Endothelial cell of umbilical vein (primary cell): Measurements from ENCODE around the gene NOB1. TPM values are rescaled to one million over a fixed set of nuclear protein-coding genes. Genes with fewer than 3 reads are reported as not detected.

Source experiments
- BruUV-seq: library from RNA; stranded (reverse); fragments of 400-500 nt; replicated peaks from 2 replicates; lab custom pipeline; 2021; lab: Mats Ljungman, UMichigan
- CTCF ChIA-PET: fragments of 300-600, 350-600 bp; sonication (Branson Sonifier 250); formaldehyde crosslinking; loops from one replicate; lab custom pipeline; 2021; ENCODE audit warnings: antibody characterized with exemption, inconsistent platforms; lab: Charles Lee
- POLR2A ChIA-PET: fragments of 300-600, 350-600 bp; sonication (Branson Sonifier 250); formaldehyde crosslinking; loops from one replicate; lab custom pipeline; 2021; ENCODE audit warnings: antibody characterized with exemption, inconsistent platforms; lab: Charles Lee
- DNase-seq: peaks from one replicate; pipeline ENCODE4 v3.0.0-alpha.2; 2011; ENCODE audit warnings: low read depth, low spot score
- FAIRE-seq: peaks from 2 replicates; lab custom pipeline; 2011; peaks lifted over from hg19 to GRCh38; lab: Jason Lieb, UNC
- H2AFZ ChIP-seq: 2 replicates; pipeline ENCODE4 v1.6.0; 2012; ENCODE audit warnings: low read depth, low read length, control low read depth, inconsistent platforms
- H3K27ac ChIP-seq: 2 replicates; pipeline ENCODE4 v1.5.1; 2011; ENCODE audit warnings: low read depth, mild to moderate bottlenecking, control low read depth, low read length, moderate library complexity; ENCODE audit not compliant: insufficient read depth
- H3K27me3 ChIP-seq, 2 experiments: 2 replicates each; pipeline versions ENCODE4 v1.6.0 to v1.6.1; 2011; ENCODE audit warnings: low read length in 2 of 2, mixed read lengths in 1 of 2; ENCODE audit not compliant: control insufficient read depth in 2 of 2, insufficient read depth in 2 of 2
- H3K36me3 ChIP-seq, 2 experiments: 2 replicates in 1 of 2; 3 replicates in 1 of 2; pipeline ENCODE4 v1.5.1; 2011; ENCODE audit warnings: low read length in 2 of 2, mild to moderate bottlenecking in 1 of 2, moderate library complexity in 1 of 2; ENCODE audit not compliant: control insufficient read depth in 2 of 2, insufficient read depth in 2 of 2; ENCODE audit errors: extremely low read depth in 1 of 2
- H3K4me1 ChIP-seq: 3 replicates; pipeline ENCODE4 v1.5.1; 2011; ENCODE audit warnings: mild to moderate bottlenecking, low read length; ENCODE audit not compliant: control insufficient read depth, insufficient read depth; ENCODE audit errors: extremely low read depth
- H3K4me2 ChIP-seq: 2 replicates; pipeline ENCODE4 v1.6.1; 2011; ENCODE audit warnings: low read length, control low read depth, mixed read lengths; ENCODE audit not compliant: insufficient read depth
- H3K4me3 ChIP-seq, 3 experiments: fragments of 200-600 bp in 1 of 3; sonication (generic), shearing (Covaris generic) in 1 of 3; replicated peaks in 1 of 3; 2 replicates each; pipeline ENCODE4 v1.5.1; 2011 to 2016; ENCODE audit warnings: control low read depth in 3 of 3, low read length in 3 of 3, mild to moderate bottlenecking in 2 of 3, inconsistent platforms in 1 of 3, low read depth in 1 of 3, moderate library complexity in 1 of 3; ENCODE audit not compliant: insufficient read depth in 1 of 3
- H3K79me2 ChIP-seq: 2 replicates; pipeline ENCODE4 v1.6.0; 2012; ENCODE audit warnings: low read length, inconsistent platforms; ENCODE audit not compliant: control insufficient read depth, insufficient read depth
- H3K9ac ChIP-seq: replicated peaks from 2 replicates; pipeline ENCODE3; 2011; ENCODE audit warnings: low read length, control low read depth; ENCODE audit not compliant: insufficient read depth; ENCODE audit errors: extremely low read depth
- H3K9me1 ChIP-seq: replicated peaks from 3 replicates; pipeline ENCODE4 v1.6.0; 2011; ENCODE audit warnings: mild to moderate bottlenecking, low read length; ENCODE audit not compliant: control insufficient read depth, insufficient read depth; ENCODE audit errors: extremely low read depth
- H3K9me3 ChIP-seq: replicated peaks from 2 replicates; pipeline ENCODE4 v1.5.1; 2012; ENCODE audit warnings: low read length, inconsistent platforms; ENCODE audit not compliant: control insufficient read depth, insufficient read depth
- H4K20me1 ChIP-seq: replicated peaks from 2 replicates; pipeline ENCODE3; 2011; ENCODE audit warnings: mild to moderate bottlenecking, low read length; ENCODE audit not compliant: control insufficient read depth, insufficient read depth; ENCODE audit errors: extremely low read depth
- EZH2 ChIP-seq: IDR thresholded peaks from 2 replicates; pipeline ENCODE4 v1.6.1; 2012; ENCODE audit warnings: borderline replicate concordance, low read depth, mild to moderate bottlenecking, moderate library complexity, low read length, inconsistent platforms; ENCODE audit not compliant: severe bottlenecking
- FOS ChIP-seq: IDR thresholded peaks from 2 replicates; pipeline ENCODE4 v1.6.1; 2011; ENCODE audit warnings: mild to moderate bottlenecking, low read length, moderate library complexity, borderline replicate concordance; ENCODE audit not compliant: insufficient read depth
- GATA2 ChIP-seq: IDR thresholded peaks from 2 replicates; pipeline ENCODE4 v1.7.0; 2011; ENCODE audit warnings: low read depth, mild to moderate bottlenecking, moderate library complexity, mixed read lengths, low read length; ENCODE audit not compliant: insufficient read length, insufficient read depth
- JUN ChIP-seq: IDR thresholded peaks from 2 replicates; pipeline ENCODE4 v1.6.1; 2011; ENCODE audit warnings: borderline replicate concordance, low read depth; ENCODE audit not compliant: insufficient read length, insufficient read depth
- MYC ChIP-seq: IDR thresholded peaks from one replicate; pipeline ENCODE4 v1.6.1; 2011; ENCODE audit warnings: mild to moderate bottlenecking, low read depth, low read length
- POLR2A ChIP-seq: IDR thresholded peaks from 2 replicates; pipeline ENCODE4 v1.6.1; 2012; ENCODE audit warnings: low read depth, mild to moderate bottlenecking, control low read depth, low read length
- POLR2AphosphoS5 ChIP-seq: IDR thresholded peaks from 2 replicates; pipeline ENCODE4 v1.6.1; 2012; ENCODE audit warnings: low read depth, mild to moderate bottlenecking, control low read depth, low read length, moderate library complexity; ENCODE audit not compliant: insufficient read depth
- dilution Hi-C: fragments of 300-500 bp; cut with MboI; formaldehyde crosslinking; loops from one replicate; pipeline ENCODE4 v1.15.0; 2019; ENCODE audit warnings: low sequenced_read_pairs; ENCODE audit not compliant: extremely low pct_ligation_motif_present
- intact Hi-C: fragments of 100-400 bp; cut with micrococcal nuclease; formaldehyde crosslinking; loops from one replicate; pipeline ENCODE4 v1.10.0; 2022
- polyA plus RNA-seq, 4 experiments: library from polyadenylated mRNA; depleted of rRNA in 3 of 4; stranded (reverse) in 3 of 4; unstranded in 1 of 4; fragments of >200 nt; gene quantifications; 2 replicates each; pipeline versions ENCODE4 v1.2.1 to v1.2.3, GENCODE V29; 2011 to 2012; ENCODE audit warnings: missing spikeins in 1 of 4
- small RNA-seq: library from RNA; depleted of rRNA; stranded (forward); fragments of <200 nt; gene quantifications from one replicate; pipeline ENCODE3, GENCODE V24; 2012; ENCODE audit warnings: low replicate concordance, low read depth; ENCODE audit not compliant: insufficient read depth, insufficient read length
- total RNA-seq: library from RNA; stranded (reverse); gene quantifications from 2 replicates; pipeline ENCODE4 v1.2.3, GENCODE V29; 2021
- TF ChIP-seq, protein P1 (sequence below), 2 donors: IDR thresholded peaks; 1 replicate in 1 of 2; 2 replicates in 1 of 2; pipeline ENCODE4 v1.5.1; 2011; ENCODE audit warnings: low read length in 2 of 2, mild to moderate bottlenecking in 2 of 2, moderate library complexity in 2 of 2, control low read depth in 1 of 2, inconsistent platforms in 1 of 2, low read depth in 1 of 2; ENCODE audit not compliant: insufficient read depth in 1 of 2; ENCODE audit errors: extremely low read depth in 1 of 2
- TF ChIP-seq, protein P2 (sequence below): IDR thresholded peaks from 2 replicates; pipeline ENCODE4 v1.6.1; 2011; ENCODE audit not compliant: insufficient read depth, insufficient read length

NOB1 gene
- total and polyA plus RNA-seq, 2 donors (not counting 3 experiments of a cell fraction or from before 2014, with no cell fraction given): 65.4 to 66.5 TPM

- dilution Hi-C loops: no loop called here
Measured at GRCh38 chr16:69691980-69692911, 62.5 kb downstream of the NOB1 start.

More at GRCh38 chr16:69691980-69692911, 62.5 kb downstream of the NOB1 start:
- Histone ChIP-seq H3K4me1 (no peaks in the 10 kb centered on the region), H4K20me1 (no peaks in the 10 kb centered on the region), H3K9ac (no peak overlapping the region), H3K4me2 (no peak overlapping the region), H3K27me3 (no peaks in the 10 kb centered on the region), H3K9me3 (no peaks in the 10 kb centered on the region), H3K4me3 (no peak overlapping the region), H3K27ac (no peak overlapping the region), H3K9me1 (no peaks in the 10 kb centered on the region), H3K36me3 (peaks cover 27 to 29% of the 10 kb centered on the region in 2 experiments), H2AFZ (no peak overlapping the region), H3K79me2 (no peaks in the 10 kb centered on the region)
- TF ChIP-seq, protein P1, sequence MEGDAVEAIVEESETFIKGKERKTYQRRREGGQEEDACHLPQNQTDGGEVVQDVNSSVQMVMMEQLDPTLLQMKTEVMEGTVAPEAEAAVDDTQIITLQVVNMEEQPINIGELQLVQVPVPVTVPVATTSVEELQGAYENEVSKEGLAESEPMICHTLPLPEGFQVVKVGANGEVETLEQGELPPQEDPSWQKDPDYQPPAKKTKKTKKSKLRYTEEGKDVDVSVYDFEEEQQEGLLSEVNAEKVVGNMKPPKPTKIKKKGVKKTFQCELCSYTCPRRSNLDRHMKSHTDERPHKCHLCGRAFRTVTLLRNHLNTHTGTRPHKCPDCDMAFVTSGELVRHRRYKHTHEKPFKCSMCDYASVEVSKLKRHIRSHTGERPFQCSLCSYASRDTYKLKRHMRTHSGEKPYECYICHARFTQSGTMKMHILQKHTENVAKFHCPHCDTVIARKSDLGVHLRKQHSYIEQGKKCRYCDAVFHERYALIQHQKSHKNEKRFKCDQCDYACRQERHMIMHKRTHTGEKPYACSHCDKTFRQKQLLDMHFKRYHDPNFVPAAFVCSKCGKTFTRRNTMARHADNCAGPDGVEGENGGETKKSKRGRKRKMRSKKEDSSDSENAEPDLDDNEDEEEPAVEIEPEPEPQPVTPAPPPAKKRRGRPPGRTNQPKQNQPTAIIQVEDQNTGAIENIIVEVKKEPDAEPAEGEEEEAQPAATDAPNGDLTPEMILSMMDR (IDR thresholded peaks at IDR 0.05; ENCODE audit: extremely low read depth in 1 of 2, insufficient read depth in 1 of 2, low read depth in 1 of 2, low read length in 2 of 2): no peak
- TF ChIP-seq JUN: no peak
- TF ChIP-seq GATA2: no peak
- no peak for TF ChIP-seq MYC
- TF ChIP-seq POLR2A: no peak
- no peak for TF ChIP-seq POLR2AphosphoS5
- no peak for TF ChIP-seq FOS
- TF ChIP-seq, protein P2, sequence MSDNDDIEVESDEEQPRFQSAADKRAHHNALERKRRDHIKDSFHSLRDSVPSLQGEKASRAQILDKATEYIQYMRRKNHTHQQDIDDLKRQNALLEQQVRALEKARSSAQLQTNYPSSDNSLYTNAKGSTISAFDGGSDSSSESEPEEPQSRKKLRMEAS: no peak
- no peak for TF ChIP-seq EZH2
- no peak for DNase-seq
- no TSS peak for BruUV-seq
- no peak for FAIRE-seq
- intact Hi-C loops: no loop called here
- ChIA-PET POLR2A (no interaction called here), CTCF (interaction anchor here (1.1 kb wide), 1 partner anchor 18 kb away, joined by 3 read pairs; no protein-coding TSS in a partner anchor)

Small RNA genes lying within 50 kb of the gene (small RNA-seq; reads per million reads assigned to genes)
- not detected for gene RF00091

Other genes with a start within 250 kb of the NOB1 start
- 42.0 and 49.5 TPM in 2 replicates for gene NFAT5, start 189.0 kb downstream of the NOB1 start, total RNA-seq
- 17.2 and 18.1 TPM in 2 replicates for gene NFAT5, start 189.0 kb downstream of the NOB1 start, polyA plus RNA-seq
- gene NQO1, start 28.4 kb downstream of the NOB1 start, total RNA-seq: 301 and 345 TPM in 2 replicates
- gene NQO1, start 28.4 kb downstream of the NOB1 start, polyA plus RNA-seq: 257 and 273 TPM in 2 replicates
- 43.0 and 44.9 TPM in 2 replicates for gene WWP2, start 7.4 kb upstream of the NOB1 start, total RNA-seq
- gene WWP2, start 7.4 kb upstream of the NOB1 start, polyA plus RNA-seq: 17.9 and 22.4 TPM in 2 replicates
- 0.46 and 0.51 TPM in 2 replicates for gene CLEC18A, start 196.4 kb upstream of the NOB1 start, total RNA-seq
- gene CLEC18A, start 196.4 kb upstream of the NOB1 start, polyA plus RNA-seq: 0.35 and 0.65 TPM in 2 replicates